GM12874 (cell line): ENCODE data around the gene SNX22.

Experiments used
- CTCF ChIP-seq: IDR thresholded peaks from 2 replicates; pipeline ENCODE4 v1.5.1; 2011; ENCODE audit warnings: low read depth, mild to moderate bottlenecking, control low read depth, low read length, moderate library complexity; ENCODE audit not compliant: insufficient read depth

SNX22 gene

GRCh38 chr15:64162478-64162868, 10.9 kb downstream of the SNX22 start:
- TF ChIP-seq CTCF, result no peak

- peak; percentile 59; the same call in 1 of the 2 replicates for TF ChIP-seq CTCF
Observed at GRCh38 chr15:64162869-64163658, 11.5 kb downstream of the SNX22 start, which contains the start of gene PPIB. Gene PPIB, minus strand, starts transcription at chr15:64163022. Its CDS starts 36 bp downstream, at chr15:64162986.

DNA sequence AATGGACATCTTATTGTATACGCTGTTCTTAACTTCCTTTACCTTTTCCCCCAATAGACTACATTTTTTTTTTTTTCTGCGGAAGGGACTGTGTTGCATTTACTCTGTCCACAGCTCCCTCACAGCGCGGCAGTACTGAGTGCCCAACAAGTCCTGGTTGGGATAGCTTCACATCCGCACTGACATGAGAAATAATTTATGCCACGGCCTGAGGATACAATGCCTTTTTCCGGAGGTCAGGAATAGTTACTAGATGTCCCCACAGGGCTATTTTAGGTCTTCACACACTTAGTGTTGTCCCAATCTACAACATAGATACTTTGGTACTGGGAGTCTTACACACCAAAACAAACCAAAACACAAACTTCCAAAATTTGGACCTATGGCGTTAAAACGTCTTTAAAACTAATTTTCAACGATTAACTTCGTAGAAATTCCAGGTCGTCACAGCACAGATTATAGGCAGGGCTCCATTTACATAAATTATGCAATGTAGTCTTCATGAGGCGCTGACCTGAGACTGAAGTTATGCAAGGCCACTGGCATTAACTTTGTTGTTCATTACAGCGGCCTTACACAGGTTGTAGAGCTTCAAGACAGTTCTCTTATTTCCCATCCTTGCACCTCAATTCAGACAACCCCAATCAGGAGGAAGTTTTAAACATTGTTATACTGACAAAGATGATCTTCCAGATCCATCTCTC, 12.3 kb downstream of the SNX22 start:
- no peak for TF ChIP-seq CTCF

GRCh38 chr15:64164436-64164835, 12.9 kb downstream of the SNX22 start:
- TF ChIP-seq CTCF, result no peak

DNA sequence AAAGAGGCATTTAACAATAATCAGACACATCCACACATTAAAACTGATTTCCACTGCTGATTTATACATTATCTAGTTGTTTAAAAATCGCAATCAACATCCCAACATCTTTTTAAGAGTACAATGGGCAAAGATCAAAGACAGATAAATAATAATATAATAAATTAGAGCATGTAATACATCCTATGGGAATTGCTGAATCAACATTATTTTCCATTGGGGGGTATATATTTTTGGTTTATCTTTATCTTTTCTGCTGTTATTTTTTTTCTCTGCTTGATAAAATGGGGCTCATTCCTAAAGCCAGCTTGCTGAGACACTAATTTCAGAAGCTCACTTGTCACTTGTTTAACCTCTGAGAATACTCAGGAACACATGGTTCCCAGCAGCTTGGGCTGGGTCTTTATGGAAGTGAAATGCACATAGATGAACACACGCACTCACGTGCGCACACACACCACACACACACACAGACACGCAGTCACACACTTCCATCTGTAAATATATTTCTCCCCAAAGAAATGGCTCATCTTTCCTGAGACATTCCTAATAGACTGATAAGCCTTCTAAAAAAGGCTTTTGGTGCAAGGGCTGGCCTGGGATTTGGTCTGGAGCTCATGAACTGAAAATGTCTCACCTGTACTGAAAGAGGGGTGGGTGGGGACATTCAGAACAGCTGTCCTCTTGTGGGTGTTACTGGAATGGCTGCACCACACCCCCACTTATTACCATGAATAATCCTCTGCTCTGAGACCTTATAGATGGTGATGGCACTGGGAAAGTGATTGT, 14.8 kb downstream of the SNX22 start:
- TF ChIP-seq CTCF, result no peak

GRCh38 chr15:64180235-64180824, 28.8 kb downstream of the SNX22 start:
- TF ChIP-seq CTCF, result no peak

DNA sequence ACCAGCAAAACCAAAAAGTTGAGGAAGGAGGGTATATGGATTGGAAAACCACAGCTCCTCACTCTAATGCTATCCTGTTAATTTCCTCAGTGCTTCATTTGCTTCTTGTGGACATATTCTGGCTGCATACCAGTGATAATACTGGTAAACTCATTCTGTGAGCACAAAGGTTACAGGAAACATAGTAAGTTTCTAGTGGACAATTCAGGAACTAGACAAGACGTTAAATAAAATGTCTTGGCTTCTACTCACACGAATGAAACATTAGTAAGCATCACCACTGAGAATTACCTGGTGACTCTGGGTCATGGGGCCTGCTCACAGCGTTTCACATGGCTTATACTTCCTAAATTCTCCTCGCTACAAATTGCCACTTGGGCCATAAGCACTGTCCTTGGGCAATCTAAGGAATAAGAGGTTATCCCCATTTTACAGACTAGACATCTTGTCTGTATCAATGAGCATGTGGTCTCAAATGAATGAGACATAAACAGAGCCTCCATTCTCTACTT, 31.4 kb downstream of the SNX22 start:
- no peak for TF ChIP-seq CTCF
